Spleen (tissue), 11 donors: Measurements from ENCODE around the gene FTSJ1. TPM values are rescaled to one million over a fixed set of nuclear protein-coding genes. Genes with fewer than 3 reads are reported as not detected.

Experiments used
- DNase-seq: peaks from one replicate; pipeline ENCODE4 v3.0.0-alpha.2; 2020
- H3K27ac ChIP-seq, 8 donors: fragments of 200-600 bp; sonication (generic) in 7 of 8; 1 replicate in 4 of 8; 2 replicates in 4 of 8; pipeline versions ENCODE4 v1.5.0 to v1.8.0; 2016 to 2021; ENCODE audit warnings: inconsistent platforms in 4 of 8, mild to moderate bottlenecking in 4 of 8, moderate library complexity in 1 of 8
- H3K27me3 ChIP-seq, 7 donors: fragments of 200-600 bp; sonication (generic) in 6 of 7; replicated peaks in 1 of 7; 1 replicate in 4 of 7; 2 replicates in 3 of 7; pipeline versions ENCODE4 v1.5.0 to v1.8.0; 2016 to 2021; ENCODE audit warnings: inconsistent platforms in 3 of 7, mild to moderate bottlenecking in 1 of 7
- H3K36me3 ChIP-seq, 6 donors: fragments of 200-600 bp; sonication (generic) in 5 of 6; 1 replicate in 4 of 6; 2 replicates in 2 of 6; pipeline versions ENCODE4 v1.5.0 to v1.8.0; 2016 to 2021; ENCODE audit warnings: inconsistent platforms in 2 of 6
- H3K4me1 ChIP-seq, 6 donors: fragments of 200-600 bp; sonication (generic) in 5 of 6; 1 replicate in 3 of 6; 2 replicates in 3 of 6; pipeline versions ENCODE4 v1.5.0 to v1.8.0; 2016 to 2021; ENCODE audit warnings: inconsistent platforms in 3 of 6
- H3K4me3 ChIP-seq, 8 donors: fragments of 200-600 bp; sonication (generic) in 7 of 8; 1 replicate in 4 of 8; 2 replicates in 4 of 8; pipeline versions ENCODE4 v1.5.0 to v1.8.0; 2016 to 2021; ENCODE audit warnings: inconsistent platforms in 4 of 8, mild to moderate bottlenecking in 4 of 8, moderate library complexity in 2 of 8
- H3K9me3 ChIP-seq, 8 donors: fragments of 200-600 bp; sonication (generic) in 7 of 8; 1 replicate in 4 of 8; 2 replicates in 4 of 8; pipeline versions ENCODE4 v1.5.0 to v1.8.0; 2016 to 2021; ENCODE audit warnings: inconsistent platforms in 4 of 8
- POLR2A ChIP-seq, 3 donors: fragments of 450-650 bp; IDR thresholded peaks; one replicate each; pipeline ENCODE4 v1.5.1; 2017; ENCODE audit warnings: antibody characterized with exemption in 3 of 3, mild to moderate bottlenecking in 1 of 3
- POLR2AphosphoS5 ChIP-seq, 3 donors: sonication (generic); formaldehyde crosslinking; IDR thresholded peaks; one replicate each; pipeline ENCODE4 v1.5.1; 2017; ENCODE audit warnings: antibody characterized with exemption in 3 of 3
- WGBS, 5 donors: extraction: QIAGEN DNeasy Blood & Tissue Kit in 3 of 5; methylation state at CpG; one replicate each; pipeline versions ENCODE4 v1.1.5 to v1.1.7; 2013 to 2018; 5-methylcytosine and 5-hydroxymethylcytosine counted together
- intact Hi-C: fragments of 100-400 bp; cut with DNase I; formaldehyde crosslinking; loops from one replicate; pipeline ENCODE4 v1.15.0; 2023; ENCODE audit warnings: low total_unique reads
- polyA plus RNA-seq, 3 donors: library from polyadenylated mRNA; stranded (reverse); fragments of 200-250 nt; gene quantifications; one replicate each; pipeline ENCODE4 v1.2.1, GENCODE V29; 2013
- total RNA-seq, 7 donors: library from RNA; depleted of rRNA in 3 of 7; stranded (reverse); fragments of >200 nt in 3 of 7; fragmentation: NEBNext Ultra II Directional in 4 of 7; extraction: Animal tissue kit (Norgen Biotek cat#: 25700) in 4 of 7; gene quantifications; one replicate each; pipeline versions ENCODE4 v1.1.0 to v1.2.1, GENCODE V29; 2016 to 2021
- TF ChIP-seq, protein P1 (sequence below), 11 experiments: fragments of 200-600 bp in 7 of 11; fragments of 450-650 bp in 4 of 11; sonication (generic) in 4 of 11; IDR thresholded peaks in 8 of 11; conservative IDR thresholded peaks in 3 of 11; 1 replicate in 7 of 11; 2 replicates in 4 of 11; pipeline versions ENCODE4 v1.4.0 to v1.8.0; 2016 to 2021; ENCODE audit warnings: antibody characterized with exemption in 11 of 11, inconsistent platforms in 4 of 11, mild to moderate bottlenecking in 1 of 11
- donor health status: healthy with polysubstance abuse.
- donor health status: DM: no; HTN: no; CAD: no; lungs with moderate emphysema.
- donor health status: DM: no; HTN: no; CAD: no.
- donor health status: Bipolar disorder and iron deficiency.
- donor health status: healthy.
- donor health status: DM: no; HTN: no; CAD: no.
- donor health status: DM: yes; HTN: yes; CAD: no.

Gene FTSJ1
- total and polyA plus RNA-seq, 10 donors, result 27.1 to 58.6 (median 39.7) TPM

GRCh38 chrX:48474127-48474526 is 1.9 kb upstream of the FTSJ1 start:
- H3K27ac ChIP-seq, result no peak overlapping the region
- no peak for TF ChIP-seq POLR2A (IDR thresholded peaks at IDR 0.05)
- TF ChIP-seq, protein P1, sequence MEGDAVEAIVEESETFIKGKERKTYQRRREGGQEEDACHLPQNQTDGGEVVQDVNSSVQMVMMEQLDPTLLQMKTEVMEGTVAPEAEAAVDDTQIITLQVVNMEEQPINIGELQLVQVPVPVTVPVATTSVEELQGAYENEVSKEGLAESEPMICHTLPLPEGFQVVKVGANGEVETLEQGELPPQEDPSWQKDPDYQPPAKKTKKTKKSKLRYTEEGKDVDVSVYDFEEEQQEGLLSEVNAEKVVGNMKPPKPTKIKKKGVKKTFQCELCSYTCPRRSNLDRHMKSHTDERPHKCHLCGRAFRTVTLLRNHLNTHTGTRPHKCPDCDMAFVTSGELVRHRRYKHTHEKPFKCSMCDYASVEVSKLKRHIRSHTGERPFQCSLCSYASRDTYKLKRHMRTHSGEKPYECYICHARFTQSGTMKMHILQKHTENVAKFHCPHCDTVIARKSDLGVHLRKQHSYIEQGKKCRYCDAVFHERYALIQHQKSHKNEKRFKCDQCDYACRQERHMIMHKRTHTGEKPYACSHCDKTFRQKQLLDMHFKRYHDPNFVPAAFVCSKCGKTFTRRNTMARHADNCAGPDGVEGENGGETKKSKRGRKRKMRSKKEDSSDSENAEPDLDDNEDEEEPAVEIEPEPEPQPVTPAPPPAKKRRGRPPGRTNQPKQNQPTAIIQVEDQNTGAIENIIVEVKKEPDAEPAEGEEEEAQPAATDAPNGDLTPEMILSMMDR (IDR thresholded peaks at IDR 0.05 in 8 of 11, conservative IDR thresholded peaks at IDR 0.05 in 3 of 11), result no peak
- TF ChIP-seq POLR2AphosphoS5 (IDR thresholded peaks at IDR 0.05), result no peak
- no peak overlapping the region for H3K4me3 ChIP-seq
- H3K4me1 ChIP-seq, result peaks cover 0 to 30% (median 11%) of the 10 kb centered on the region in 6 donors
- H3K36me3 ChIP-seq, result peaks cover 0 to 13% (median 0%) of the 10 kb centered on the region in 6 donors
- no peaks in the 10 kb centered on the region for H3K9me3 ChIP-seq
- no peaks in the 10 kb centered on the region for H3K27me3 ChIP-seq
- no peak for DNase-seq
- intact Hi-C loops, result loop anchor here (10.0 kb wide), 1 partner anchor 389 kb away; no protein-coding TSS in a partner anchor
- WGBS, 5 donors, result 70 to 76% (median 72%) methylated on average over 10 of the region's 10 CpGs

DNA sequence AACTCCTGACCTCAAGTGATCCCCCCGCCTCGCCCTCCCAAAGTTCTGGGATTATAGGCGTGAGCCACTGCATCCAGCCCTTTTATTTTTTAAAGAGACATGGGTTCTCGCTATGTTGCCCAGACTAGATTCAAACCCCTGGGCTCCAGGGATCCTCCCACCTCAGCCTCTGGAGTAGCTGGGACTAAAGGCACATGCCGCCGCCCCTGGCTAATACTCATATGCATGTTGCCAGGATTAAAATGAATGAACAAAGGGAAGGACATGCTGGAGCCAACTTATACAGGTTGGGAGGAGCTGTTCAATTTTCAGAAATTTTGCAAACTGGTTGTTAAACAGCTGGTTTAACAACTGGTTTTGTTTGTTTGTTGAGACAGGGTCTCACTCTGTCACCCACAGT is 1.4 kb upstream of the FTSJ1 start:
- Histone ChIP-seq H3K9me3 (no peaks in the 10 kb centered on the region), H3K36me3 (peaks cover 0 to 17% (median 0%) of the 10 kb centered on the region in 6 donors), H3K27ac (no peak overlapping the region), H3K4me1 (peaks cover 0 to 27% (median 11%) of the 10 kb centered on the region in 6 donors), H3K4me3 (no peak overlapping the region), H3K27me3 (no peaks in the 10 kb centered on the region)
- 86 to 92% (median 91%) methylated on average over 6 of the region's 6 CpGs for WGBS, 5 donors
- no peak for DNase-seq
- intact Hi-C loops, result loop anchor here (10.0 kb wide), 1 partner anchor 390 kb away; no protein-coding TSS in a partner anchor
- no peak for TF ChIP-seq POLR2AphosphoS5 (IDR thresholded peaks at IDR 0.05)
- TF ChIP-seq, protein P1 (IDR thresholded peaks at IDR 0.05 in 8 of 11, conservative IDR thresholded peaks at IDR 0.05 in 3 of 11), result no peak
- TF ChIP-seq POLR2A (IDR thresholded peaks at IDR 0.05), result no peak

- DNase-seq, result no peak
- no peak for TF ChIP-seq POLR2AphosphoS5 (IDR thresholded peaks at IDR 0.05)
- no peak for TF ChIP-seq POLR2A (IDR thresholded peaks at IDR 0.05)
- peaks cover 0 to 22% (median 0%) of the 10 kb centered on the region in 6 donors for H3K36me3 ChIP-seq
- 0 to 32% (median 0%) methylated on average over 5 of the region's 5 CpGs for WGBS, 5 donors
- no peaks in the 10 kb centered on the region for H3K9me3 ChIP-seq
- H3K27ac ChIP-seq, result peak overlapping the region in 7 of 8 donors; percentile 74 to 90 (median 86)
- peaks cover 0 to 26% (median 11%) of the 10 kb centered on the region in 6 donors for H3K4me1 ChIP-seq
- peak overlapping the region; percentile 31 to 73 (median 54) for H3K4me3 ChIP-seq
- intact Hi-C loops, result loop anchor here (10.0 kb wide), 1 partner anchor 390 kb away; no protein-coding TSS in a partner anchor
- no peaks in the 10 kb centered on the region for H3K27me3 ChIP-seq
Measured at GRCh38 chrX:48475296-48475695, 703 bp upstream of the FTSJ1 start.

- no peak for DNase-seq
- intact Hi-C loops, result loop anchor here (10.0 kb wide), 1 partner anchor 392 kb away; no protein-coding TSS in a partner anchor
- peak overlapping the region in 5 of 8 donors; percentile 84 to 90 (median 86) for H3K27ac ChIP-seq
- peaks cover 0 to 26% (median 11%) of the 10 kb centered on the region in 6 donors for H3K4me1 ChIP-seq
- WGBS, 5 donors, result 39 to 68% (median 63%) methylated on average over 4 of the region's 4 CpGs
- peak overlapping the region in 7 of 8 donors; percentile 51 to 73 (median 54) for H3K4me3 ChIP-seq
- TF ChIP-seq, protein P1 (IDR thresholded peaks at IDR 0.05 in 8 of 11, conservative IDR thresholded peaks at IDR 0.05 in 3 of 11), result no peak
- TF ChIP-seq POLR2AphosphoS5 (IDR thresholded peaks at IDR 0.05) (no peak), POLR2A (IDR thresholded peaks at IDR 0.05) (no peak)
- H3K36me3 ChIP-seq, result peaks cover 0 to 38% (median 9%) of the 10 kb centered on the region in 6 donors
- no peaks in the 10 kb centered on the region for H3K9me3 ChIP-seq
- no peaks in the 10 kb centered on the region for H3K27me3 ChIP-seq
Measured at GRCh38 chrX:48476919-48477318, 920 bp downstream of the FTSJ1 start.
